GM20000 (cell line): Measurements from ENCODE around the gene CACHD1.
"Not testable (repeated sequence)": the region's sequence is repeated elsewhere in the genome, so short reads cannot be mapped to it uniquely, and the experiment has no call there.

ENCODE experiments used
- DNase-seq: peaks from one replicate; pipeline ENCODE4 v3.0.0; 2012; ENCODE audit warnings: low spot score
- CTCF ChIP-seq: IDR thresholded peaks from 2 replicates; pipeline ENCODE4 v1.5.1; 2012; ENCODE audit warnings: mild to moderate bottlenecking, control low read depth; ENCODE audit errors: extremely low read depth, missing control alignments

The CACHD1 gene

GRCh38 chr1:64701886-64702285, 232.0 kb downstream of the CACHD1 start:
- DNase-seq: no peak
- TF ChIP-seq CTCF: no peak

GRCh38 chr1:64702670-64703069, 232.7 kb downstream of the CACHD1 start:
- DNase-seq: not testable (repeated sequence)

GRCh38 chr1:64703600-64703999, 233.7 kb downstream of the CACHD1 start:
- no peak for TF ChIP-seq CTCF
- DNase-seq: no peak

GRCh38 chr1:64705591-64705990, 235.7 kb downstream of the CACHD1 start:
- no peak for TF ChIP-seq CTCF
- no peak for DNase-seq

- DNase-seq: no peak
- TF ChIP-seq CTCF: no peak
Measured at GRCh38 chr1:64711266-64711665, 241.3 kb downstream of the CACHD1 start.

GRCh38 chr1:64712049-64712448, 242.1 kb downstream of the CACHD1 start:
- DNase-seq: no peak
- no peak for TF ChIP-seq CTCF

- no peak for TF ChIP-seq CTCF
- DNase-seq: no peak
Measured at GRCh38 chr1:64715186-64715585, 245.3 kb downstream of the CACHD1 start.

GRCh38 chr1:64721135-64721534, 251.2 kb downstream of the CACHD1 start:
- TF ChIP-seq CTCF: no peak
- DNase-seq: no peak
